Cerebellar nuclear complex (tissue), 1 donor: Measurements from ENCODE around the gene PLN.

Experiments used
- DNase-seq, 2 experiments: peaks; one replicate each; lab custom pipeline; 2025; lab: John Stamatoyannopoulos, UW

PLN gene

DNA sequence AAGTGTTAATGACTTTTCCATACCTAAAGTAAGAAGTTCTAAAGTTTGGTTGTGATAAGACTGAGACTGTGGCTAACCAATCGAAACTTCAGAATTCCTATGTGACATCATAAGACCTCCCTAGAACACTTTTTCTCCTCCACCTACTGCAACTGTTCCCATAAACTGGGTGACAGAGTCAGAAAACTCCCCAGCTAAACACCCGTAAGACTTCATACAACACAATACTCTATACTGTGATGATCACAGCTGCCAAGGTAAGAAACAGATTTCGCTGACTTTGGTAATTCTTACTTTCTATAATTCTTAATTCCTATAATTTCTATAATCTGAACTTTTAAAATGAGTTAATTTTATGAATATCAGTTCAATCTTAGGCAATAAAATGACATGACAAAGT, at the start of gene PLN:
Gene PLN (plus strand): TSS at position 161 of the 400 bp plus-strand sequence. CDS start 10,626 bp downstream, outside the sequence.
- no peak for DNase-seq

DNA sequence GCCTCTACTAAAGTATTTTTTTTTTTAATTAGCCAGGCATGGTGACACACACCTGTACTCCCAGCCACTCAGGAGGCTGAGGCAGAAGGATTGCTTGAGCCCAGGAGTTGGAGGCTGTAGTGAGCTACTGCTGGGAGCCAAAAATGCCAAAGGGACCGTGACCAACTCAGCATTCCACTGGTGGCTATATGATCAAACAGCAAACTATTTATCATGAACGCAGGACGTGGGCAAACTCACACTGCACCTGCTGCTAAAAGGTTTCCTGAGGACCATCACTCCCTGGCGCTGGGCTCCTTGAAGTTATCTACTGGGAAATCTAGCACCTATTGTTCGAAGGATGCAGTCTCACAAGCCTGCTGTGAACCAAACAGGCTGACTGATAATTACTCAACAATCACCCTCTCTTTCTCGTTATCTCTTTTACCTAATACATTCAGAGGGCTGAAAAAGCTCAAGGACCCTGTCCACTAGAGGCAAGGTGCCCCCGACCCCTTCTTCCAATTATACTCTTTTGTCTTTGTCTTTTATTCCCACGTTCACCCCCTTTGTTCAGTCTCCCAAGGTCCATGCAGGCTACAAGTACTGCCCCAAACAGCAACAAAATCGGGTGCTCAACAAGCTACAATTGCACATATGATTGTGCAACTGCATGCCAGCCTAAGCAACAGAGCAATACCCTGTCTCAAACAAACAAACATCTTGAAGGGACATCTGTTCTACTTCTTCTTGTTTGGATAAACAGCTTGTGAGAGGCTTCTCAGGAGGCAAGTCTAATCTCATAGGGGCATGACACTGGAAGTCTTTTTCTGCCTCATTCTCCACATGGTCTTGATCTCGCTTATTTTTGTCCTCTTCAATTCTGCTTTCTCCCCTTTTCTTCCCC, 47.7 kb upstream of the PLN start:
- no peak for DNase-seq

DNA sequence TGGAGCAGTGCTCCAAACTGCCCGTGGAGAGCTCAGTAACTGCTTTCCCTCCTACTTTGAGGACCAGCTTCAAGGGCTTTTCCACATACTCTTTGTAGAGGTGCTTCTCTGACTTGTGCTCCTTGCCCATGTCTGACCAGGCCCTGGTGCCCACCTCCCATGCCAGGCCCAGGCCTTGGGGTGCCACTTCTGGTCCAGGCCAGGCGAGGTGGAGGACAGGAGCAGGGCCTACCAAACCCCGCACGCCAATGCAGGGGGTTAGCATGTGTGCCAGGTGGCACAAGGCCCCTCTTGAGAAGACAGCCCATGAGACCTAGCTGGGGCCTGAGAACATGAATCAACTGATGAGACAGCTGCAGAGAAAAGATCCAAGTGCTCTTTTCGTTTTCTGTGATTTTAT, 47.0 kb upstream of the PLN start:
- DNase-seq = no peak

DNA sequence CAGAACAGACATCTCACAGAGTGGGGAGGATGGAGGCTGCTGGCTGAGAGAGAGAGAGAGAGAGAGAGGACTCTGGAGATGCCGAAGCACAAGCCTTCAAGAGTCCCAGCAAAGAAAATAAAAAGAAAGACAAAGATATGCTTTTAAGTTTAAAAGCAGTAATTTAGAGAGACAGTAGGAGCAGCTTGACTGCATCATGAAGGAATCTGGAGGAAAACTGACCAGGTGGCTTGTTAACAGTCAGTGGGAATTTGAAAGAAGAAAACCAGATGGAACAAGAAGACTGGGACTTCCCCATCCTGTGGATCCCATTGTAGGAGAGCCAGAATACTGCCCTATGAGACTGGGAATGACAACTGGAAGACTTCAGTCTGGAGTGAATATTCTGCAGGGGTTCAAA, 46.3 kb upstream of the PLN start:
- no peak for DNase-seq

DNA sequence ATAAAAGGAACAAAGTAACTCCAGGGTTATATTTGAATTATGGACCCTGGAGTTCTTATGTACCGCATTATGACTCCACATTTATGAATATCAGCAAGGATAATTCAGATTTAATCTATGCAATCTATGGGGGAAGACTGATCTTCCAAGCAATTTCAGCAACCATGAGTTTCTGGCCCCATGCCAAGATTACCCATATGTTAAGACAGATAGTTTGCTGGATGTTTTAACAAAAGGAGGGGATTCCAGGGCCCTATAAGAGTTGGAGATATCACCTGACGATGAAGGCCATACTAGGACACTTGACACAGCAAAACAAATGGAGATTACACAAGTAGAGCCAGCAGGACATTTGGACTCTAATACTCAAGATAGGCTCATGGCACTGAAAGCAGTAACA, 45.9 kb upstream of the PLN start:
- DNase-seq = no peak

DNA sequence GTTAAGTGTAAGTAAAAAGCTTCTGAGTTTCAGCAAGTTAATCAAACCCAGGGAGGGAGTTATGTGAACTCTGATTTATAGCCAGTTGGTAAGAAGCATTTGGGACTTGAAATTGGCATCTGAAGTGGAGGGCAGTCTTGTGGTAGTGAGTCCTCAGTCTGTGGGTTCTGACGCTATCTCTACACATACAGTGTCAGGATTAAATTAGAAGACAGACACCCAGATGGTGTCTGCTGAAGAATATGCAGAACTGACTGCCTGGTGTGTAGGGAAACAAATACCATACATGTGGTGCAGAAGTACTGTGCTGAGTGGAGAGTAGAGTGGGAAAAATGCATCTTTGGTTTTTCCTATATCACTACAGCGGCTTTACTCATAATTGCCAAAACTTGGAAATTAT, 43.5 kb upstream of the PLN start:
- DNase-seq = no peak

DNA sequence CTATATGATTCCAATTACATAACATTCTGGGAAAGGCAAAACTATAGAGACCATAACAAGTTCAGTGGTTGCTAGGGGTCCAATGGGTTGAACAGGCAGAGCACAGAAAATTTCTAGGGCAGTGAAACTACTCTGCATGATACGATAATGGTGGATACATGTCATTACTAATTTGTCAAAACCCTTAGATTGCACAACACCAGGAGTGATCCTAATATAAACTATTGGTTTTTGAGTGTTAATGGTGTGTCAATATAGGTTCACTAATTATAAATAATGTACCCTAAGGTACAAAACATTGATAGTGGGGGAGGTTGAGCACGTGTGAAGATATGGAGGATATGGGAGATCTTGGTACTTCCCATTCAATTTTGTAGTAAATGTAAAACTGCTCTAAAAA, 42.4 kb upstream of the PLN start:
- no peak for DNase-seq

DNA sequence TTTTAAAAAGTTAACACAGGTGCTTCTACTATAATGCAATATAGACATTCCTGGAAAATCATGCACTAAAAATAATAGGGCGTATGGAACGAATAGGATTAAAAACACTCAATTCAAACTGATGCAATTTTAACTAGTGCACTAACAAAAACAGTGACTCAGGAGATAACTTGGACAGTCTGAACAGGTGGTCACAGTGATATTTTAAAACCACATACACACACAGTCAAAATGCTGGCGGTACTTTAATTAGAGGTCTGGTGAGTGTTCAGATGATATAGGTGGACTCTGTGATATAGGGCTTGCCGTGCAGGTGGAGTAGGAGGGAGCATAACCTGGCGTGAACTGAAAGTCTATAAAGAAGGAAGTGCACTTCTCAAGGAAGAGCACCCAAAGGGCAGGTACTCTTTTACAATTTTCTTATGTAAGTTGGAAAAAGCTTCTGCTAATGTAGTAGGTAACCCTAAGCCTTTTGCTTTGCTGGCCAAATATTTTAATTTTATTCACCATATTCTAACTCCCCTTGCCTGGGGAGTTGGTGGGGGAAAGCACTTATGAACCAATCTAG, 41.9 kb upstream of the PLN start:
- DNase-seq = no peak

DNA sequence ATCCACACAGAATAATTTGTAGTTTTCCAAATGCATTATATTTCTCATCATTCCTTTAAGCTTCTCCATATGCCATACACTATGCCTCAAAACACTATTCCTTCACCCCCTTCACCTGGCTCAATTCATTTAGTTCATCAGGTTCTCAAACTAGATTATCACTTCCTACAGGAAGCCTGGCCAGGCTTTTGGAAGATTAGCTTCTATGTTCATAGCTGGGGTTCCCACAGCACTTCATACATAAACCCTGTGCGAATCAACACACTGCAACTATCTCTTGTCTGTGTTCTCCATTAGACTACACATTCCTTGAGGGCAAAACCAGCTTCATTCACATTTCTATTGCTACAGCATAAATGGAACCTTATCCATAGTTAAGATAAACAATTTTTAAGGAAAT, 40.5 kb upstream of the PLN start:
- no peak for DNase-seq

DNA sequence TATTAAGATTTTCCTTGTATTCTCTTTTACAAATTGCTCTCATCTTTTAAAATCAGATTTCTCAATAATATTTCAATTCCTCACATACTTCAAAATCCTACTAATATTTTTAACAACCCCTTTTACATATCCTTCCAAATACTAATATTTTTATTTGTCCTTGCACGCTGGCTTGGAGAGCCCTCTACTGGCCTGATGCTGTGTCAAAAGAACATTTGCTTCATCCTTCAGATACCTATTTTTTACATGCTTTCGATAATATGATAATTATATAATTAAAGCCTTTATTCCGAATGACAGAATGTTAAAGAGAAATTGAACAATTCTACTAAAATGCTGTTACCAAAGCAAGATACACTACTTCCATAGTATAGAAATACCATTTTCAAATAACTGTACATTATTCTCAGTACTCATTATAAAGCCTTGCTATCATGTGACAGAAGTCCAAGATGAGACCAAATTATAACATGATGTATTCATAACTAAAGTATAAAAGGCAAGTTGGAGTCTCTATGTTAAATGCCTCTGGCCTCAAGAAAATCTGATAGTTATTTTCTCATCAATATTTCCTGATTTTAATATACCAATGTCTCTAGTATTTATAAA, 39.0 kb upstream of the PLN start:
- DNase-seq = no peak

DNA sequence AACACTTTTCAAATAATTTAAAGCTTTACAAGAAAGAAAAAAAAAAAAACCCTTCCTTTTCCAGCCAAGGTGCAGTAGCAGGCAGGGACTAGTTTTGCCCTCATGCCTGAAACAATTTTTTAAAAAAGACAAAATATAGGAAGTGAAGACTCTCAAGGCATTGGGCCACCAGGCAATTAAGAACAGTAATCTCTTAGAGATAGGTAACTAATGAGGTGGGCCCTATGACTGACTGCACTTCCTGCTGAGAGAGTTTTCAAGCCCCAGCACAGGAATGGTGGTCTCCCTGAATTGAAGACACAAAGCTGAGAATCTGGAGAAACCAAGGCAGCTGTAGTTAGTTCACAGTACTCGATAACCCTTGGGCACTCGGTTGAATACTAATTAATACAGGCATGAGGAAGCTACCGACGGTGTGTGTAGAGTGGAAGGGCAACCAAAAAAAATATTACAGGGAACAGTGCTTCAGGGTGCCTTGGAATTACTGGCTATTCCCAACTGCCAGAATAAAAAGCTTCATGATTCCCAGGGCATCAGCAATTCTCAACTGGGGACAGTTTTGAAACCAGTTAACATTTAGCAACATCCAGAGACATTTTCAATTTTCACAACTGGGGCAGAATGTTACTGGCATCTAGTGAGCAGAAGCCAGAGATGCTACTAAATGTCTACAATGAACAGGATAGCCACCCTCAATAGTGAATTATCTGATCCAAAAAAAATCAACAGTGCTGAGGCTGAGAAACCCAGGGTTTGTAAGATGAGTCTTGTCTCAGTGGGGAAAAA, 36.0 kb upstream of the PLN start:
- DNase-seq = no peak

DNA sequence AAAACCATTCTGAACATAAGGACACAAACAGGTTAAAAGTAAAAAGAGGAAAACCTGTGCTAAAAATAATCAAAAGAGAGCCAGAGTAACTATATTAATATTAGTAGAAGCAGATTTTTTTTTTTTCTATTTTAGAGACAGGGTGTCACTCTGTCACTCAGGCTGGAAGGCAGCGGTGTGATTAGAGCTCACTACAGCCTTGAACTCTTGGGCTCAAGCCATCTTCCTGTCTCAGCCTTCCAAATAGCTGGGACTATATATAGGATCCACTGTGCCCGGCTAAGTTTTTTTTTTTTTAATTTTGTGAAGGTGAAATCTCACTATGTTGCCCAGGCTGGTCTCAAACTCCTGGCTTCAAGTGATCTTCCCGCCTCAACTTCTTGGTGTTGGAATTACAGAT, 33.4 kb upstream of the PLN start:
- no peak for DNase-seq

DNA sequence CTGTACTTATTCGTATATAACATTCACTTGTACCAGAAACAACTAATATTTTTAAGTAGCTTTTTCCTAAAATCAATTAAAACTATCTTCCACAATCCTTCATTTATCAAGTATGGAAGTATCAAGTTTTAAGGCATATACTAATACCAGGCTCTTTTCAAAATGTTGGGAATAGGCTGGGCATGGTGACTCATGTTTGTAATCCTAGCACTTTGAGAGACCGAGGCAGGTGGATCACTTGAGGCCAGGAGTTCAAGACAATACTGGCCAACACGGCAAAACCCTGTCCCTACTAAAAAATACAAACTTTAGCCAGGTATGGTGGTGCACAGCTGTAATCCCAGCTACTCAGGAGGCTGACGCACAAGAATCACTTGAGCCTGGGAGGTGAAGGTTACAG, 25.7 kb upstream of the PLN start:
- no peak for DNase-seq

DNA sequence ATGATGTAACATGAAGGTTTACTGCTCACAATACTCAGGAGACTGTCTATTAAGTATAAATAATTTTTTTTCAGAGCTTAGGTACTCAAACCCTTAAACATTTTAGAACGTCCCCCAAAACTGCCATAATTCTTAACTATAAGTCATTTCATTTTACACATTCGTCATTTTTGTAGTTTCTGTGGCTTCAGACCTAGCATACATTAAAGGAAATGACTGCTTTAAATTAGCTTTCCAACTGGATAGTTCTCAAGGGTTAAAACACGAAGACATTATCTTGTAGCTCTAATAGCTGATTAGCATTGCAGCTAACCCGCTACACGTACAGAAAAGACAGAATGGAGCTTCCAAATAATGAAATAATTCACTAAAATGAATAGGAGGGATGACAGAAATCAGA, 24.9 kb upstream of the PLN start:
- DNase-seq = no peak

DNA sequence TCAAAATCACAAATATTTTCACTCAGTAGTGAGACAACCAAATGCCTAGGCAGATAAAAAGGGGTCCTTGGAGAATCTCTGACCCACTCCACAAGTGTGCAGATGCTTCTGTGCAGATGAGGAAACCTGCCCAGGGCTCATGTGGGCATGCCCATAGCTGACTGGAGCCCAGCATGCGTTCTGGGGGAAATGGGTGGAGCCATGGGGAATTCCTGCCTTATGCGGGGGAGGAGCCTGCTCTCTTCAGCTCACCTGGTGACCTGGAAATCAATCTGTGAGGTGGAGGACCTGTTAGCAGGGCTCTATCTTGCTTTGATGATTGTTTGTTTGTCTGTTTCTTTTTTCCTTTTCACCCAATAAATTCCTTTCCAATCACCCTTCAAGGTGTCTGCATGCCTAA, 23.4 kb upstream of the PLN start:
- DNase-seq = no peak

DNA sequence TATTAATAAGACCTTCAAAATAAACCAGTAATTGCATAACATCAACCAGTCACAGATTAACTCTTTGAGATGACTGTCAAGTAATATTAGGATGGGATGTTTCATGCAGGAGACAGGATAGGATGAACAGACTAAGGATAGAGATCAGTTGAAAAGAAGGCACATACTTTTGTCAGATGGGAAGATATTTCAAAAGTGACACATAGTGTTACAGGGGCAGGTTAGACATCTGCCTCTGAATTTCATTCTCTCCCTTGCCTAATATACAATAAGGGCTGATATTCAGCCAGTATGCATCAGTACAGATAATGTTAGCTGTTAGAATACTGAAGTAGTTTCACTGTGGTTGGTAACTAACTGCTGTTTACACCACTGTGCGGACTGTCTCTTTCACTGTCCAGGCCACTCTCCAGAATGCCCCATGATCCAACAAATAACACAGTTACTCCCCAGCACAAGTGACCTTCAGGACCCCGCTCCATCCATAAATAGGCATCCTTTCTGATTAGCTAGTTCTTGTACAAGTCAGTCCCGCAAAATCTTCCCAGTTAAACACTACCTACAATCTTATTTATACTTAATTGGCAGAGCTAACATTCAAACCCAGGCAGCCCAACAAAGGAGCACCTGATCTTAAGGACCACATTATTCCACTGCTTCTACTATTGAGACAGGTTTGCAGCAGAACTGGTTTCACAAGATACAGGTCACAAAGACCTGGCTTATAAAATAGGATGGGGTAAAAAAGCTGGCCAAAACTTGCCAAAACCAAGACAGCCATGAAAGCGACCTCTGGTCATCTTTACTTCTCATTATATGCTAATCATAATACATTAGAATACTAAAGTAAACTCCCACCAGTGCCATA, 21.9 kb upstream of the PLN start:
- no peak for DNase-seq

DNA sequence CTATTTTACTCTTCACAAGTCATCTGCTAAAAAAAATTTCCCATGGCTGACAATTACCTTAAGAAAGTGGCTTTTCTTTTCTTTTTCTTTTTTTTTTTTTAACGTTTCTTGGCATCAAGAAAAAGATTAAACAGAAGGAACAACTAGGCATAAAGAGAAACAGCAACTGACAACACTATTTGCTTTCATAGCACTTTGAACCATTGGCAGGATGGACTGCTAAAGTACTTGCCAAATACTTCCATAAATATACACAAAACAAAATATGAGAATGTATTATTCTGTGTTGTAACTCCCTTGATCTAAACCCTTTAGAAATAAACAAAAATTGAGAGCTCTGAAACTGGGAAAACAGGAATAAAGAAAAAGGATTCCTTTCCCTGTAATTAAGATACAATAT, 20.0 kb upstream of the PLN start:
- no peak for DNase-seq

DNA sequence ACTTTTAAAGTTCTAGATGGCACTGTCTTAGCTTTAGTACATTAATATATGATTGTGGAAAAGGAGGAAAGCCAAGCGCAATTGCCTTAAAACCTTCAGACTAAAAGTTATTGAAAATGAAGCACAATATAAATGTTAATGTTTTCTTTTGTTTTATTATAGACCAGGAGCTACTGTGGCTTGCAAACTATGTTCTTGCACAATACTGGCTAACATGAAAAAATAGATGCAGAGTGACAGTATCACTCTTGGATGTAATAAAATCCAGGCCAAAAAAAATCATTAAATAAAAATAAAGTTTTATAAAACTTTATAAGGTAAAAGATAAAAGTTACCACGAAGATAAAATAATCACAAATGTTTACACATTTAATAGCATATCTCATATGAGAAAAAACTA, 18.3 kb upstream of the PLN start:
- no peak for DNase-seq

DNA sequence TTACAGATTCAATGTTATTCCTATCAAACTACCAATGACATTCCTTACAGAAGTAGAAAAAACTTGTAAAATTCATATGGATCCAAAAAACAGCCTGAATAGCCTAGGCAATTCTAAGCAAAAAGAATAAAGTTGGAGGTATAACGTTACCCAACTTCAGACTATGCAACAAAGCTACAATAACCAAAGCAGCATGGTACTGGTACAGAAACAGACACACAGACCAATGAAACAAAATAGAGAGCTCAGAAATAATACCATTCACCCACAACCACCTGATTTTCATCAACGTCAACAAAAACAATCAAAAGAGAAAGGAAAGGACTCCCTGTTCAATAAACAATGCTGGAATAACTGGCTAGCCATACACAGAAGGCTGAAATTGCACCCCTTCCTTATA, 17.2 kb upstream of the PLN start:
- DNase-seq = no peak

DNA sequence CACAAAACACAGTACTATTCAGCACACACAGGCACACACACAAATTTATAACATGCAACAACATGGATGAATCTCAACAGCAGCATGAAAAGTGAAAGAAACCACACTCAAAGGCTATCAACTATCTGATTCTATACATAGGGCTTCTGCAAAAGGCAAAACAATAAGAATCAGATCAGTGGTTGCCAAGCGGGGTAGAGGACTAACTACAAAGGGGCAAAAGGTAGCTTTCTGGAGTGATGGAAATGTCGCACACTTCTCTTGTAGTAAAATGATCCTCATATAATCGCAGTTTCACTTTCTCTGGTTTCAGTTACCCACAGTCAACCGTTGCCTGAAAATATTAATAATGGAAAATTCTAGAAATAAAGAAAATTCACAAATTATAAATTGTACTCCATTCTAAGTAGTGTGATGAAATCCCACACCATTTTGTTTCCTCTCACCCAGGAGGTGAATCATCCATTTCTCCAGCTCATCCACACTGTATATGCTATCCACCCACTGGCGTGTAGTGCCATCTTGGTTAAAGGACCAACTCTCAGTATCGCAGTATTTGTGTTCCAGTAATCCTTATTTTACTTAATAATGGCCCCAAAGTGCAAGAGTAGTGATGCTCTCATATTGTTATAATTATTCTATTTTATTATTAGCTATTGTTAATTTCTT, 12.8 kb upstream of the PLN start:
- no peak for DNase-seq

DNA sequence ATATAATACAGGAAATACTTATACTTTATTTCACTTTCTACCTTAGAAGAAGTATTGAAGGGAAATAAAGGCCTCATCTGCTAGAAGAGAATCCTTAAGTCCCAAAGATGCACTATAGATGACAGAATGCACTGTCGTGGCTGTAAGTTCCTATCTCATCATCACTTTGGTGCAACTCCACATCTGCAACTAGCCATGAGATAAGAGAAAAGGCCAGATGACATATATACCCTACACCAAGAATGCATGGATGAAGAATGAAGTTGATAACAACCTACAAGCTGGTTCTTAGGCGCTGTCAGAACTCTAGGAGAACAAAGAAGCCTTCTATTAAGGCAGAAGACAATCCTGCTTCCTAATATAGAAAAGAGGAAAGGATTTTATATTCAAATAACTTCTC, 11.6 kb upstream of the PLN start:
- no peak for DNase-seq
